GM23338 (cell line): ENCODE measurements around the gene KLHL26. TPM values are rescaled to one million over a fixed set of nuclear protein-coding genes. Genes with fewer than 3 reads are reported as not detected.
A peak's percentile ranks its signal among the peaks of the same experiment; 100 is the strongest.

Experiments
- ATAC-seq: fragments of 200-7000 bp; cut with Tn5 transposase; 3 replicates; pipeline ENCODE4 v1.9.1; 2020
- DNase-seq: peaks from one replicate; pipeline ENCODE4 v3.0.0-alpha.2; 2015; ENCODE audit warnings: low spot score
- H2AFZ ChIP-seq: fragments of 200-600 bp; sonication (generic); 2 replicates; pipeline ENCODE4 v1.8.0; 2016; ENCODE audit warnings: antibody characterized with exemption, mild to moderate bottlenecking, moderate library complexity
- H3F3A ChIP-seq: fragments of 200-600 bp; sonication (generic); replicated peaks from 2 replicates; pipeline ENCODE4 v1.8.0; 2017; ENCODE audit warnings: antibody characterized with exemption, mixed run types, low read depth
- H3K27ac ChIP-seq: fragments of 200-600 bp; sonication (generic); 2 replicates; pipeline ENCODE4 v1.6.1; 2016; ENCODE audit warnings: low read depth
- H3K27me3 ChIP-seq: fragments of 200-600 bp; sonication (generic); 2 replicates; pipeline ENCODE4 v1.8.0; 2016; ENCODE audit warnings: mild to moderate bottlenecking, mixed run types, moderate library complexity; ENCODE audit not compliant: insufficient read depth
- H3K36me3 ChIP-seq: fragments of 200-600 bp; sonication (generic); 2 replicates; pipeline ENCODE4 v1.8.0; 2016; ENCODE audit warnings: mild to moderate bottlenecking; ENCODE audit not compliant: insufficient read depth
- H3K4me1 ChIP-seq: fragments of 200-600 bp; sonication (generic); 2 replicates; pipeline ENCODE4 v1.8.0; 2016; ENCODE audit warnings: mild to moderate bottlenecking, moderate library complexity; ENCODE audit not compliant: insufficient read depth
- H3K4me2 ChIP-seq: fragments of 200-600 bp; sonication (generic); 2 replicates; pipeline ENCODE4 v1.7.1; 2017; ENCODE audit warnings: mixed run types
- H3K4me3 ChIP-seq: fragments of 200-600 bp; sonication (generic); 2 replicates; pipeline ENCODE4 v1.6.1; 2016; ENCODE audit warnings: mixed run types
- H3K79me2 ChIP-seq: fragments of 200-600 bp; sonication (generic); replicated peaks from 2 replicates; pipeline ENCODE4 v1.8.0; 2017; ENCODE audit warnings: mild to moderate bottlenecking; ENCODE audit not compliant: insufficient read depth
- H3K9me2 ChIP-seq: fragments of 200-600 bp; sonication (generic); 2 replicates; pipeline ENCODE4 v1.8.0; 2017; ENCODE audit not compliant: insufficient read depth
- H4K20me1 ChIP-seq: fragments of 200-600 bp; sonication (generic); replicated peaks from 2 replicates; pipeline ENCODE4 v1.8.0; 2017; ENCODE audit warnings: mild to moderate bottlenecking; ENCODE audit not compliant: insufficient read depth
- H3K27ac Mint-ChIP-seq: 2 replicates; pipeline ENCODE4 v1.8.0; 2020; ENCODE audit warnings: inconsistent platforms, mild to moderate bottlenecking, moderate library complexity, mixed read lengths
- H3K27me3 Mint-ChIP-seq: 3 replicates; pipeline ENCODE4 v1.8.0; 2022; ENCODE audit warnings: low read depth, mild to moderate bottlenecking, moderate library complexity, mixed read lengths, inconsistent platforms; ENCODE audit not compliant: insufficient read depth, poor library complexity
- H3K36me3 Mint-ChIP-seq: 3 replicates; pipeline ENCODE4 v1.8.0; 2021; ENCODE audit warnings: low read depth, mild to moderate bottlenecking, inconsistent platforms, moderate library complexity, mixed read lengths
- H3K4me1 Mint-ChIP-seq: 3 replicates; pipeline ENCODE4 v1.8.0; 2020; ENCODE audit warnings: mild to moderate bottlenecking, inconsistent platforms, mixed read lengths
- H3K4me3 Mint-ChIP-seq: 3 replicates; pipeline ENCODE4 v1.8.0; 2021; ENCODE audit warnings: moderate library complexity, mild to moderate bottlenecking, inconsistent platforms, mixed read lengths
- H3K9me3 Mint-ChIP-seq: 3 replicates; pipeline ENCODE4 v1.8.0; 2020; ENCODE audit warnings: moderate library complexity, mild to moderate bottlenecking, inconsistent platforms, mixed read lengths
- ETS1 ChIP-seq: IDR thresholded peaks from 2 replicates; pipeline ENCODE4 v1.6.1; 2016; ENCODE audit warnings: antibody characterized with exemption
- EZH2 ChIP-seq: fragments of 200-600 bp; sonication (generic); IDR thresholded peaks from one replicate; pipeline ENCODE4 v1.8.0; 2017; ENCODE audit warnings: antibody characterized with exemption, mild to moderate bottlenecking, low read depth; ENCODE audit not compliant: unreplicated experiment
- polyA plus RNA-seq: library from polyadenylated mRNA; unstranded; fragments of >200 nt; fragmentation: Nextera tagmentation; extraction: Ambion mirVana; gene quantifications from 2 replicates; pipeline ENCODE4 v1.2.1, GENCODE V29; 2016
- small RNA-seq: library from RNA; depleted of rRNA; stranded (forward); fragments of <200 nt; gene quantifications from one replicate; pipeline ENCODE3, GENCODE V24; 2014; ENCODE audit warnings: low replicate concordance
- total RNA-seq: library from RNA; depleted of rRNA; stranded (reverse); fragments of >200 nt; shearing (Covaris generic); gene quantifications from 2 replicates; pipeline ENCODE4 v1.2.3, GENCODE V29; 2014; rRNA removed

KLHL26 gene
- total and polyA plus RNA-seq, 2 experiments from 2014 or later: 3.6 to 11.2 TPM

GRCh38 chr19:18719541-18719940 is 82.7 kb downstream of the KLHL26 start:
- TF ChIP-seq ETS1 (no peak), EZH2 (no peak)
- H3K36me3 ChIP-seq: no peaks in the 10 kb centered on the region
- no peaks in the 10 kb centered on the region for H3K27me3 ChIP-seq
- no peak overlapping the region for H3K4me3 ChIP-seq
- no peak overlapping the region for H3K4me3 Mint-ChIP-seq
- no peaks in the 10 kb centered on the region for H3K9me2 ChIP-seq
- H3K27me3 Mint-ChIP-seq: peaks cover 23% of the 10 kb centered on the region
- peaks cover 5% of the 10 kb centered on the region; the same call in 1 of the 3 replicates for H3K36me3 Mint-ChIP-seq
- ATAC-seq: peak; percentile 25; the same call in 1 of the 3 replicates
- H3K79me2 ChIP-seq: no peaks in the 10 kb centered on the region; the same call in 1 of the 2 replicates
- no peak for DNase-seq
- no peak overlapping the region for H2AFZ ChIP-seq
- H3K27ac ChIP-seq: no peak overlapping the region
- no peak overlapping the region for H3K4me2 ChIP-seq
- H3F3A ChIP-seq: no peaks in the 10 kb centered on the region
- no peaks in the 10 kb centered on the region for H3K4me1 ChIP-seq
- H3K27ac Mint-ChIP-seq: no peak overlapping the region
- no peaks in the 10 kb centered on the region; the same call in 1 of the 2 replicates for H4K20me1 ChIP-seq
- H3K9me3 Mint-ChIP-seq: no peaks in the 10 kb centered on the region
- peaks cover 10% of the 10 kb centered on the region for H3K4me1 Mint-ChIP-seq

Small RNA genes lying within 50 kb of the gene (small RNA-seq; reads per million reads assigned to genes)
- gene RN7SL155P: not detected

Other genes with a start within 250 kb of the KLHL26 start
- 0.17 TPM in 1 of 2 replicates, not detected in the other for gene LRRC25, start 239.4 kb upstream of the KLHL26 start, total RNA-seq
- 0.14 and 0.24 TPM in 2 replicates for gene LRRC25, start 239.4 kb upstream of the KLHL26 start, polyA plus RNA-seq
- gene SSBP4, start 217.6 kb upstream of the KLHL26 start, total RNA-seq: 42.8 and 44.4 TPM in 2 replicates
- gene SSBP4, start 217.6 kb upstream of the KLHL26 start, polyA plus RNA-seq: 47.9 and 52.0 TPM in 2 replicates
- 199 and 208 TPM in 2 replicates for gene ISYNA1, start 198.9 kb upstream of the KLHL26 start, total RNA-seq
- gene ISYNA1, start 198.9 kb upstream of the KLHL26 start, polyA plus RNA-seq: 191 and 217 TPM in 2 replicates
- gene ELL, start 115.0 kb upstream of the KLHL26 start, total RNA-seq: 16.2 and 20.1 TPM in 2 replicates
- 9.1 and 11.3 TPM in 2 replicates for gene ELL, start 115.0 kb upstream of the KLHL26 start, polyA plus RNA-seq
- gene FKBP8, start 93.5 kb upstream of the KLHL26 start, total RNA-seq: 291 and 367 TPM in 2 replicates
- 158 and 164 TPM in 2 replicates for gene FKBP8, start 93.5 kb upstream of the KLHL26 start, polyA plus RNA-seq
- 162 and 164 TPM in 2 replicates for gene KXD1, start 79.2 kb upstream of the KLHL26 start, total RNA-seq
- gene KXD1, start 79.2 kb upstream of the KLHL26 start, polyA plus RNA-seq: 108 and 111 TPM in 2 replicates
- gene UBA52, start 65.2 kb upstream of the KLHL26 start, total RNA-seq: 627 and 649 TPM in 2 replicates
- gene UBA52, start 65.2 kb upstream of the KLHL26 start, polyA plus RNA-seq: 1,301 and 1,361 TPM in 2 replicates
- 121 and 124 TPM in 2 replicates for gene REX1BD, start 48.2 kb upstream of the KLHL26 start, total RNA-seq
- 135 and 138 TPM in 2 replicates for gene REX1BD, start 48.2 kb upstream of the KLHL26 start, polyA plus RNA-seq
- gene CRLF1, start 30.2 kb upstream of the KLHL26 start, total RNA-seq: 17.1 and 18.1 TPM in 2 replicates
- 19.7 and 22.9 TPM in 2 replicates for gene CRLF1, start 30.2 kb upstream of the KLHL26 start, polyA plus RNA-seq
- gene TMEM59L, start 24.2 kb upstream of the KLHL26 start, total RNA-seq: 6.8 and 9.8 TPM in 2 replicates
- gene TMEM59L, start 24.2 kb upstream of the KLHL26 start, polyA plus RNA-seq: 15.7 and 16.2 TPM in 2 replicates
- gene CRTC1, start 46.7 kb downstream of the KLHL26 start, total RNA-seq: 5.4 and 7.1 TPM in 2 replicates
- gene CRTC1, start 46.7 kb downstream of the KLHL26 start, polyA plus RNA-seq: 6.7 and 8.4 TPM in 2 replicates
- gene COMP, start 154.3 kb downstream of the KLHL26 start, total RNA-seq: 0.63 TPM in 1 of 2 replicates, not detected in the other
- 0.31 and 0.58 TPM in 2 replicates for gene COMP, start 154.3 kb downstream of the KLHL26 start, polyA plus RNA-seq
- 81.9 and 138 TPM in 2 replicates for gene UPF1, start 194.9 kb downstream of the KLHL26 start, total RNA-seq
- 13.8 and 14.3 TPM in 2 replicates for gene UPF1, start 194.9 kb downstream of the KLHL26 start, polyA plus RNA-seq